ENCODE results near the gene EFNB3.
A peak's percentile ranks its signal among the peaks of the same experiment; 100 is the strongest.

EFNB3 gene

DNA sequence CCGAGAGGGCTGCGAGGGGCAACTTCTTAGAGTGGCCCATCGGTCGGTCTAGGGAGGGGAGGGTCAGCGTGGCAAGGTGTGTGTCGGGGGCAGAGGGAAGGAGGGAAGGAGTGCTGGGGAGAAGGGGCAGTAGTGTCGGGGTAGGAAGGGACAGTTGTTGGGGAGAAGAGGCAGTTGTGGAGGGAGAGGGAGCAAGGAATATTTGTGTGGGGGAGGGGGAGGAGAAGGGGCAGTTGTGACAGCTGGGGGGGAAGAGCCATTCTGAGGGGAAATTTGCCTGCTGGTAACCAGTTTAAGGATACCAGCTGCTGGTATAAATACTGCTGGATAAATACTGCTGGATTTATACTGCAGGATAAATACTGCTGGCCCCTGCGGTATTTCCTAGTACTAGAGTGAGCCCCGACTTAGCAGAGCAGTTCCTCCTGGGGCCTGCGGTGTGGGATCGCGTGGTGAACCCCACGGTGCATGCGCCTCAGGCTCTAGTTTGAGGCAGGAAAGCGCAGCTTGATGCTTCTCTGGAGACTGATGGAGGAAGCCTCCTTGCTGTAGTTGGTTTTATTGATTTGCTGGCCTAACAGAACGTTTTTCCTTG lies 12.9 kb downstream of the EFNB3 start:
- peak; percentile 11 for DNase-seq (ENCODE audit: low read depth)

- no peak for DNase-seq (ENCODE audit: low read depth)
Measured at GRCh38 chr17:7719661-7720060, 14.7 kb downstream of the EFNB3 start.

DNA sequence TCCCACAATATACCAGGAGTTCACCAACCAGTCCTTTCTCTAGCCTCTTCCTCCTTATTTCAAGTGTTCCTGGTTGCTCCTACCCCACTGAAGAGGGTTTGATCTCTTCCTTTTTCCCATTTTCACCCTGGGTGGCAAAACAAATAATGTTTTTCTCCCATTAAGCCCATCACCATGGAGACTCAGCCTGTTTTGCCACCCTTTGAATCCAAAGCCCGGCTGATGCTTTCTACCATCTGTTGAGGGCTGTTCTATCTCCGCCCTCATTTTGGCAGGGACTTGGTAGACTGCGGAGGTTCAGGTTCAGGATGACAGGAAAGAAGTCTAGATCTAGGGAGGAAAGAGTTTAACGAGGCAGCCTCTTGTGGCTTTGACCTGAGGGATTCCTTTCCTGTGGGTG lies 15.1 kb downstream of the EFNB3 start:
- DNase-seq (ENCODE audit: low read depth): no peak

DNA sequence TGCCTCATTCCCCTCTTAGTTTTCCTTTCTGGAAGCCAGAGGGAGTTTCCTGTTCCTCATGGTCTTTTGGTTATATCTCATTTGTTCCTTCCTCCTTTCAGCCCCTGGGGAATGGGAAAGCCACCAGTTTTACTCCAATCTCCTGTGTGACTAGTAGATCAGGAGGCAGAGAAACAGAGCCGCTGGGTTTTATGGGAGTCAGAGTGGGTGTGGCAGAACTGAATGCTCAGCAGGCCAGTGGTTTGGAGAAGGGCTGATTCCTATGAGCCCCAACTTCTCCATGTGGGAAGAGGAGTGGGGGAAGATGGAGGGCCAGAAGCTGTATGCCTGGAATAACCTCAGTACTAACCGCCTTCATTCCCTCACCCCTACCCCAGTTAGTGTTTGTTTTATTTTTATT lies 16.6 kb downstream of the EFNB3 start:
- DNase-seq (ENCODE audit: low read depth): no peak

- no peak for DNase-seq (ENCODE audit: low read depth)
Measured at GRCh38 chr17:7727886-7728285, 22.9 kb downstream of the EFNB3 start.

DNA sequence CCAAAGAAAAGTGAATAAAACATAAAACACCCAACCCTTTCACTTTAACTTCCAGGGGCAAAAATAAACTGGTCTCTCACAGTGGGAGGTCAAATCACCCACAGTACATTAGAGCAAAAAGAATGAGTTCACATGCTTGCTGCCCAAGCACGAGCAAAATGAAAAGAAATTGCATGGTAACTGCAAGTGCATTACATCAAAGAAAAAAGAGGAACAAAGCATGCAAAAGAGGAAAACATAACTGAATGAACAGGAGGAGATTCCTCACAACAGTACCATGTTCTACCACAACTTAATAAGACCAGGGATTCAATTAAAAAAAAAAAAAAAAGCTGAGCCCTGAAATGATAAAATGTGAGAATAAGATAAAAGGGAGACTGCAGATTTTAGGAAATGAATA lies 24.8 kb downstream of the EFNB3 start:
- no peak for DNase-seq (ENCODE audit: low read depth)

DNA sequence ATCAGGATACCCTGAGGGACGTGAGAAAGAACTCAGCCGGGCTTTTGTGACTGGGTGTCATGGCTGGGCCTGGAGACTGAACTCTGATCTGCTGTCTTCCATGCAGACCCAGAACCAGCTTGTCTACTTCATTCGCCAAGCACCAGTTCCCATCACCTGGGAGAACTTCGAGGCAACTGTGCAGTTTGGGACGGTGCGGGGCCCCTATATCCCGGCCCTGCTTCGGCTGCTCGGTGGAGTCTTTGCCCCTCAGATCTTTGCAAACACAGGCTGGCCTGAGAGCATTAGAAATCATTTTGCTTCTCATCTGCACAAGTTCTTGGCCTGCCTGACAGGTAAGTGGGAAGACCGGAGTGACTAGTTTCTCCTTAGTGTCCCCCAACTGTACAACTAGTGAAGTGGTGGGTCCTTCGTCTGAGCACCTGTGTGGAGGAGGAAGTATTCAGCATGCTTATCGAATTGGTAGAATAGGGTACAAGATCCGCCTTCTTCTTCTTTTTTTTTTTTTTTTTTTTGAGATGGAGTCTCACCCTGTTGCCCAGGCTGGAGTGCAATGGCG lies 28.1 kb downstream of the EFNB3 start:
- DNase-seq (ENCODE audit: low read depth): no peak

DNA sequence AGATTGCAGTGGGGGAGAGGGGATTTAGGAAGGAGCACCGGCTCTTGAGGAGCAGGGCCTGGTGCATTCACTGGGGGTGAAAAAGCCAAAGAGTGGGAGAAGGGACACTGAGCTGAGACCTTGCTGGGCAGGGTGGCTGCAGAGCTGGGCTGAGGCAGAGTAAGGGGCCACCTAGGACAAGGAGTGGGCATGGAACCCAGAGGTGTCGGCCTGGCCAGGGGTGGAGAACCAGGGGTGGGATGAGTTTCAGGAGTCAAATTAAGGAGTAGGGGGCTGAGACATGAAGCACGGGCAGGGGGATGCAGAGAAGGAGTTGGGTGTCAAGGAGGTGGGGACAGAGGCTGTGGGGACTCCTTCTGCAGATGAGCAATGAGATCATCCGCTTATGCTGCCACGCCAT lies 32.6 kb downstream of the EFNB3 start:
- no peak for DNase-seq (ENCODE audit: low read depth)

DNA sequence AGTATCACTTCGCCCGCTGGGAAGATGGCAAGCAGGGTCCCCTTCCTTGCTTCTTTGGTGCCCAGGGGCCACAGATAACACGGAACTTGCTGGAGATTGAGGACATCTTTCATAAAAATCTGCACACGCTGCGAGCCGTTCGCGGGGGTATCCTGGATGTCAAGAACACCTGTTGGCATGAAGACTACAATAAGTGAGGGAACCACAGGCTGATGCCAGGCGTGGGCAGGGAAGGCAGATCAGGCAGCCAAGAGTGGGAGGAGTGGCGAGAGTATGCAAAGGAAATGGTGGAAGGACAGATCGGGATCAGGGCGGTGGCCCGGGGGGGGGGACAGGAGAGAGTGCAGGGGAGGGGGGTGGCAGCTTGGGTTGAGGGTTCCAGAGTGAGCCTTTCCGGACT lies 34.7 kb downstream of the EFNB3 start:
- DNase-seq (ENCODE audit: low read depth): no peak

DNA sequence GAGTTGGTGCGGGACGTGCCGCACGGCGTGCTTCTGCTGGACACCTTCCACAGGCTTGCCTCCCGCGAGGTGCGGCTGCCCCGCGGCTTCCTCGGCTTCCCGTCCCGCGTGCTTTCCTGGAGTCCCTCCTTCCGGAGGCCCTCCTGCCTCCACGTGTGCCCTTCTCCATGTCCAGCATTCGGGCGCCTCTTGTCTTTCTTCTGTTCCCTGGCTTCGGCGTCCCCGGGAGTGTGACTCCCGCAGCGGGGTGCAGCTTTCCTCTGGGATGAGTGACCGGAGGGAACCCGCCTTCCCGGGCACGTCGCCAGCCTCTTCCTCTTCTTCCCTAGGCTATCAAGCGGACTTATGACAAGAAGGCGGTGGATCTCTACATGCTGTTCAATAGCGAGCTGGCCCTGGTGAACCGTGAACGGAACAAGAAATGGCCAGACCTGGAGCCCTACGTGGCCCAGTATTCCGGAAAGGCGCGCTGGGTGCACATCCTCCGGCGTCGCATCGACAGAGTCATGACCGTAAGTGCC lies 35.5 kb downstream of the EFNB3 start:
- no peak for DNase-seq (ENCODE audit: low read depth)

- no peak for DNase-seq (ENCODE audit: low read depth)
Measured at GRCh38 chr17:7742729-7743128, 37.7 kb downstream of the EFNB3 start.

- no peak for DNase-seq (ENCODE audit: low read depth)
Measured at GRCh38 chr17:7744416-7744815, 39.4 kb downstream of the EFNB3 start.

DNA sequence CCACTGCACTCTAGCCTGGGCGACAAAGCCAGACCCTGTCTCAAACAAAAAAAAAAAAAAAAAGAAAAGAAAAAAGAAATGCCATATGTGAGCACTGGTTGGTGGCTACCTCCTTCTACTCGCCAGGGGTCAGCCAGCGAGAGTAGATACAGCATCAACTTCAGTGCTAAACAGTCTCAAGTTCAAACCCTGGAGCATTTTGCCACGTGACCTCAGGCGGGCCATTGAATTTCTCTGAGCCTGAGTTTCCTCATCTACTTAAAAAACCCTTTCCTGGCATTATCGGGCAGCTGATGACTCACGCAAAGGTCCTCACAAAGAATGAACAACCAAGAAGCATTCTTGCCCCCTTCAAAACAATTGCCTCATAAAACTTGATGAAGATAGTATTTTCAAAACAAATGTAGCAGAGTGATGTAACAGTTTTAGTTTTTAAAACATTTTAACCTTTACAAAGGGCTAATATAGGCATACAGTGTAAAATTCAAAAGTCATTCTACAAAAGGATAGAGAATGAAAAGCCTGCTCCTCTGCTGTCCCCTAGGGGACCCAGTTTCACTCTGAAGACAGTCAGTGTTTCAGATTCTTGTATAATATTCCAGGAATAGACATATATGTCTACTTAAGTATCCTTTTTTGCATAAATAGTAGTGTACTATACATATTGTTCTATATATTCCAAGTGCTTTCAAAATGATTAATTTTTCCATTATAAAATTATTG lies 40.9 kb downstream of the EFNB3 start:
- DNase-seq (ENCODE audit: low read depth): no peak

- DNase-seq (ENCODE audit: low read depth): no peak
Measured at GRCh38 chr17:7747635-7748071, 42.7 kb downstream of the EFNB3 start.

DNA sequence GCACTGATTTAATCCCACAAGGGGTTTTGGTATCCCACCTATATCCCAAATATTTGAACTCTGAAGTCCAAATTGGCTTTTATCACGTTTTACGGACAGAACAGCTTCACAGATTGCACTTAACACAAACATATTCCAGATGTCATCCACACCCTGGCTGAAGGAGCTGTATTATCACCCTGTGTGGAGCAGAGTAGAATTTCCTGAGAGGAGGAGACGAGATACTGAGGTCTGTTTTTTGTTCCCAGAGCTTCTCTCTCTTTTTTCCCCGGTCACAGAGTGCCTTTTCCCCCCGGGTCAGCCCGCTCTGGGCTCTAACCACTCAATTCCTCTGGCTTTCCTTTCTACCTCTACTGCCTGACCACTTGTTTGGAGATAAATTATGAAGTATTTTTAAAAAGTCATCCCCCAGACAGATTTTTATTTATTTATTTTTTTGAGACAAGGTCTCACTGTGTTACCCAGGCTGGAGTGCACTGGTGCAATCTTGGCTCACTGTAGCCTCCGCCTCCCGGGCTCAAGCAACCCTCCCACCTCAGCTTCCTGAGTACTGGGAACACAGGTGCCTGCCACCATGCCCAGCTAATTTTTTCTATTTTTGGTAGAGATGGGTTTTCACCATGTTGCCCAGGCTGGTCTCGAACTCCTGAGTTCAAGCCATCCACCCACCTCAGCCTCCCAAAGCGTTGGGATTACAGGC lies 43.2 kb downstream of the EFNB3 start:
- no peak for DNase-seq (ENCODE audit: low read depth)

- no peak for DNase-seq (ENCODE audit: low read depth)
Measured at GRCh38 chr17:7750321-7750821, 45.4 kb downstream of the EFNB3 start.

GRCh38 chr17:7754656-7755055 lies 49.7 kb downstream of the EFNB3 start:
- DNase-seq (ENCODE audit: low read depth): no peak

DNA sequence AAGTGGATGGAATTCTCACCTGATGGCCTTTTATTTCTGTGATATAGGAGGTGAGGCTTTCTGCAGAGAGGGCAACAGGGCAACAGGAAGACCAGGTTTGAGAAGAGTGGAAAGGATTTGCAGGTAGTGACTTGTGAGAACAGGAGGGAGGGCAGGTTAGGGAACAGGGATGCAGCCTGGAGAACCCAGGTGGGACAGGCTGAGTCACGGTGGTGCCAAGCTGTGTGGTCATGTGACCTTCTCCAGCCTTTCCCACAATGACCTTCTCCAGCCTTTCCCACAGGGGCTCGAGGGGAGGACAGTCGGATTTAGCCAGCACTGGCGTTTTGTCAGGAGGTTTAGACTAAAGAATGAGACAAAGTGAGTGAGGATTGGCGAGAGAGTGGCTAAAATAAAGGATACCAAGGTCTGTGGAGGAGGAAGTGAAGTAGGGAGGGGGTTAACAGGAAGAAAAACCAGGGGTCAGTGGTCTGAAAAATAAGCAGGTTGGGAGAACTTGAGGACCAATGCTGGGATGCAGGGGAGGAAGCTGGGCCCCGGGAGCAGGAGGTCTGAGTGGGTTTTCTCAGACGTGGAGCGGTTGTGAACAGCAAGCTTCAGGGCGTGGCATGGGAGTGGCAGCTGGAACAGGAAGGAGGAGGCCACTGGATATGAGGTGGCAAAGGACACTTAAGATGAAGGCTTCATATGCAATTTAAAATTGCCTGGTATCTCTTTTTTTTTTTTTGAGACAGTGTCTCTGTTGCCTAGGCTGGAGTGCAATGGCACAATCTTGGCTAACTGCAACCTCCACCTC lies 50.3 kb downstream of the EFNB3 start:
- no peak for DNase-seq (ENCODE audit: low read depth)

DNA sequence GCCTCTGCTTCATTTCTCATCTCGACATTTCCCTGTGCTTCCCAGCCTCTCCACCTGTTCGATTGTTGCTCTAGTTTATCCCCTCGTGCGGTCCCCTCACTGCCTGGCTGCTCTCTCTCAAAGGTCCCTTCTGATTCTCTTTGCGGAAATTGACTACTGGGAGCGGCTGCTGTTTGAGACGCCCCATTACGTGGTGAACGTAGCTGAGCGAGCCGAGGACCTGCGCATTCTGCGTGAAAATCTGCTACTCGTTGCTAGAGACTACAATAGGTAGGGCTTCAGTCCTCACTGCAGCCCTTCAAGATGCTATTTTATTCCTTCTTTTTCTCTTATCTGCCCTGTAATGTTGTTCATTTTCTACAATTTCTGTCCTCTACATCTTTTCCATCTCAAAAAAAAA lies 52.0 kb downstream of the EFNB3 start:
- DNase-seq (ENCODE audit: low read depth): no peak
